ENCODE results near the gene ITGA8.
"Not testable (repeated sequence)": the region's sequence is repeated elsewhere in the genome, so short reads cannot be mapped to it uniquely, and the experiment has no call there.

The ITGA8 gene

GRCh38 chr10:15486404-15486803 is 233.3 kb downstream of the ITGA8 start:
- no peak for DNase-seq

DNA sequence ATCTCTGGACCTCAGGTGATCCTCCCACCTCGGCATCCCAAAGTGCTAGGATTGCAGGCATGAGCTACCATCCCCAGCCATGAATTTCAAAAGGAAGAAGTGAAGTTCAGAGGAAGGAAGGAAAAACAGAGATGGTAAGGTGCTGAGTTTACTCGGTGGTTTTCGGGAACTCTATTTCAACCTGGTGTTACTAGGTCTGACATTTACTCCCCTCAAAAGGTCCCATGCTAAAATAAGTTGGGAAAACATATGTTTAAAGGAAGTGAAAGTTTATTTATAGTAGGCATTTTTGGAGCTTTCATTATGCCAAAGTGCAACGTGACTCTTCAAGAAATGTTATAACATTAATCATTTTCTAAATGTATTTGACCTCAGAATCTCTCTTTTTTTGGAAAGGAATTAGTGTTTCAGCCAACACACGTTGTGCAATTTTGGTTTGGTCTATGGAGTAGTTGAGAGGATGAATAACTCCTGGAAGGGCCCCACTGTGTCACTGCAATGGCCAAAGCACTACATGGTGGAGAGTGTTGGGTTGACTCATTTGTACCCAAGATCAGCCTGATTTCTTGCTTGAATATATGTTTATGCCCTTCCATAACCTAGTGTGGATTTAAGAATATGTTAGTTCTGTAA is 233.9 kb downstream of the ITGA8 start:
- DNase-seq: no peak

DNA sequence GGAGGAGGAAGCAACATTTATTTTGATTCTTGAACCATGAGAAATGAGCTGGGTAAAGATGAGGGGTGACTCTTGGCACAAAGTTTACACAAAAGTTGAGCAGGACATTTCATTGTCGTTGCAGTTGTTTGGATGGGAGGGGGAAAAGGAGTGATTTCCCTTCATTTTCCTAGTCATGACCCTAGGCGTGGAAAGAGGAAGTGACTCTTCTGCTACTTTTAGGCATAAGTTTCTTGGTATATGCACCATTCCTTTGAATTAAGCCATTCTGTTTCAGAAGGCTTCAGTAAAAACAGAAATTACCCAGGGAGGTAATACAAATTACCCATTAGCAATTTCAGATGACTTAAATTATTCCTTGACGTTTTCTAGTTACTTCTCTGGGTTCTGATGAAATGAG is 234.7 kb downstream of the ITGA8 start:
- DNase-seq: no peak

GRCh38 chr10:15484128-15484527 is 235.6 kb downstream of the ITGA8 start:
- DNase-seq: no peak

DNA sequence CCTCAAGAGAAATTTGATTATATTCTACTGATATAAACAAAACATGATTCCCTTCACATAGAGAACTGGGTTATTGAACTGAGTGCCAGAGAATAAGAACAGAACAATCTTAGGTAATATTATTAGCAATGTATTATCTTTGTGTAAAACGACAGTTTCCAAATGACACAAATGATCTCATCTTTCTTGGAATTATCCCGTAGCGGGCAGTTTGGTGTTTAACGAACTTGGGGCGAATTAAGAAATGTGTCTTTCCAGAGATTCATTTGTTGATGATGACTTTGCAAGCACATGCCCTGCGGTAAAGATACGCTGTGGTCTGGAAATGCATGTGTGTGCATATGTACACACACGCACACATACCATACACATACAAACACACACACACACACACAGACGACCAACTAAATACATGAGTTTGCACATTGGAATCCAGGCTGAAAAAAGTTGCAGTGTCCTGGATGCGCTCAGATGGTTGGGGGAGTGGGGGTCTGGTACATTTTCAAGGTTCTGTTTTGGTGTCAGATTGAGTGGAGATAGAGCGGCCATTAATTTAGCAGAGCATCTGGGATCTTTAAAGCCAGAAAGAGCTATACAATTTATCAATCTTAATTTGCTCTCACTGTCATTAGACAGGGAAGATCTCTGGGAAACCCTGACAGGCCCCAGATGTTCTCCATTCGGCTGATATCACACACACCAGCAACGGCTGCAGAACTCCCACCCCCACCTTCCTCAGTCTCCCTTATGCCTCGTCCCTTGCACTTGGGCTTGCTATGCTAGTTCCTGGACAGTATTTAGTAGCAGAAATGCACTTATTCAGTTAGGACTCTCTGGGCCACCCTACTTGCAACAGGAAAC is 236.3 kb downstream of the ITGA8 start:
- no peak for DNase-seq

- no peak for DNase-seq
Measured at GRCh38 chr10:15482156-15482555, 237.6 kb downstream of the ITGA8 start.

DNA sequence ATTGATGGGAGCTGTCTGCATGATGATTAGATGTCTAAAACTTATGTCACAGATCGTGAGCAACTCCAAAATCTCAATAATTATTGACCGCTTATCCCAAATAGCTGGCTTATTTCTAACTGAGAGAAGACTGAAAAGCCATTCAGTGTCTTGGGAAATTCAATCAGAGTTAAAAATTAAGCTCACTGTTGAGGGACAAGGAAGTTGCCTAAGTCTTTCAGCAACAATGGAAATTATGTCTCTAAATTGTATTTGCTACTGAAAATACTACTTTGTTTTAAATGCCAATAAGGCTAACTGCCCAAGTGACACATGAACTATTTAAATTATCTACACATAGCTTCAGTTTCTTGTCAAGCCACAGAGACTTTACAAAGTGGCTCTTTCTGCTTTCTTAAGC is 240.8 kb downstream of the ITGA8 start:
- no peak for DNase-seq

GRCh38 chr10:15478429-15478828 is 241.3 kb downstream of the ITGA8 start:
- no peak for DNase-seq

- DNase-seq: no peak
Measured at GRCh38 chr10:15476337-15476736, 243.4 kb downstream of the ITGA8 start.

DNA sequence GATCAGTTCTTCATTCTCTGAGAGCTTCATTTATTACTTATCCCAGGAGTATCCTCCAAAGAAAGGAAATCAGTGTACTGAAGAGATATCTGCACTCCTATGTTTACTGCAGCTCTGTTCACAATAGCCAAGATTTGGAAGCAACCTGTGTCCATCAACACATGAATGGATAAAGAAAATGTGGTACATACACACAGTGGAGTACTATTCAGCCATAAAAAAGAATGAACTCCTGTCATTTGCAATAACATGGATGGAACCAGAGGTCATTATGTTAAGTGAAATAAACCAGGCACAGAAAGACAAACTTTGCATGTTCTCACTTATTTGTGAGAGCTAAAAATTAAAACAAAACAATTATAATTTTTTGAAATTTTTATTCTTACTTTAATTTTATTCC is 244.3 kb downstream of the ITGA8 start:
- not testable (repeated sequence) for DNase-seq

DNA sequence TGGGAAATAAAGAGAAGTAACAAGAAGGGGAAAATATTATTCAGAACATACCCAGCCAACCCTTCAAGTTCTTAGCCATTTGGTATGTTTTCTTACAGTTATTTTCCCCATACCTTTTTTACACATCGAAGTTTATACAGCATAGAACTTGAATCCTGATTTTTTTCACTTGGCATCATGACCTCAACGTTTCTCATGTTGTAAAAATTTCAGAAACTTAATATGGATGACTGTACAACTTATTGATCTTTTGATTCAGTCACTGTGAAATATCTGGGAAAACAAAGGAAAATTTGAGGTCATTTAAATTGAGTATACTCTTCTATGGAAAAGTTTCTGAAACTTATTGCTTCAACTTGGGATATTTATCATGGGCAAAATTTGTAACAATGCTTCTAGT is 245.1 kb downstream of the ITGA8 start:
- no peak for DNase-seq

GRCh38 chr10:15473396-15473767 is 246.3 kb downstream of the ITGA8 start:
- DNase-seq: no peak

DNA sequence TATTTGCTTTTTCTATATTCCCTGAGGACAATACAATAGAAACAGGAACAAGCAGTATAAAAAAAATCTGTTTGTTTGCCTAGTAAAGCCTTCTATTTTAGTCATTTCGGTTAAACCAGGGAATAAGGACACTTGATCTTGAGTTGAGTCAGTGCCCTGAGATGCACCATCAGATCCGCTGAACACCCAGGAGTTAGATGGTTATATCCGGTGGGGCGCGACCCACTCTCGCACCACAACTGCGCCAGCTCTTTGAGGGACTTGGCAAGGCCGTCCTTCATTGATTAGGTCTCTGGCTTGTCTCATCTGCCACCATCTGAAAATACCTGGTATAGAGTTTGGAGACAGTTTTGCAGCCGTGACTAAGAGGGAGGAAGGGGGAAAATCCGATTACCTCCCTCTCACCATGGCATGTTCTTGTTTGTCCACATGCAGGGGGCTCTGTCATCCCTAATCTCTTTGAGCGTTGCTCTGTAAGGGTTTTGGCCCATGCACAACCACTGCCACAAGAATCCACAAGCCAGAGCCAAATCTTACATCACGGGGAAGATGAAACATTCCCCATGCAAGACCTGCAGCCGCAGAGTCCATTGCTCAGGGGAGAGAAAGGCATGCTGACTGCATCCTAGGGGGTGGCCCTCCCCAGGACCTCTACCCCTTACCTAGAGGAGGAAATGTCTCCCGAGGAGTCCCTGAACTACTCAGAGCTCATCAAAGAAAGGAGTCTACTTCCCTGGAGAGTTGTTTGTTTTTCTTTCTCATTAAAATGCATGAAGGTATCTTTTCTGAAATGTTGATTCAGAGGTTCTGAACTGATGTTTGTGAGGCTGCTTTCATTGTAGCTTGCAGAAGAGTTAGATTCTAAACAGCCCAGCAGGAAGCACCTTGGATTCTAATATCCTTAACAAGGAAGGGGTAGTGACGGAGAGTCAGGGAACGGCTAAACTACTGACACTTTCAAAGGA is 247.0 kb downstream of the ITGA8 start:
- DNase-seq: no peak

GRCh38 chr10:15472008-15472407 is 247.7 kb downstream of the ITGA8 start:
- no peak for DNase-seq

DNA sequence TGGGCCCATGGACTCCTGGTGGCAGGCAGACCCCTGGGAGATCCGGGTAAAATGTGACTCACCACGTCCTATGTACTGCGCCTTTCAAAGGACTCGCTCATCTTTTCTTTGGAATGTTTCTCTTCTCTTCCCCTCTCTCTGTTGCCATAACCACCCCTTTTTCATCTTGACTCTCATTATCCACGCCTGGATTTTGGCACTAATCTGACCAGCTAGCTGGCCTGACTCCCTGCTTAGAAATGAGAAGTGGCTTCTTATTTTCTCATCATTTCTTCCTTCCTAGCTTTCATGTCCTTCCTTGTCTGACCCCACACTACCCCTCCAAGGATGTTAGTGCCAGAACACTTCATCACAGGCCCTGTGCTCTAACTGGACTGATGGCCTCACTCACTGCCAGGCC is 250.6 kb downstream of the ITGA8 start:
- DNase-seq: no peak

DNA sequence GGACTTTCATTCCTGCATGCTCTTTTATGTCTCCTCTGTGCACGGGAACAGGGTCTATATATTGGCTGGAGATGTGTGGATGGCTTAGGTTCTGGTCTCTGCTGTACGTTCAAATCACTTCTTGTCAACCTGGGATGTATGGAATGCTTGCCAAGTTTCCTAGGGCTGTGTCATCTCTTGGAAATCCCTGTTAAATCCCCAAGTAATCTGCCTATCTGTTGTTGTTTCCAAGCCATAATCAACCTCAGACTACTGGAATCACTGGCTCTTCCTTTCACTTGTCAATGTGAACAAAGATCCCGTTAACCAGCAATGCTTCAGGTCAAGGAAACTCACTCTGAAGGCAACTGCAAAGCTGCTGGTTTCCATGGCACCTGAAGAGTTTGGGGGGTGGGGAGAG is 255.3 kb downstream of the ITGA8 start:
- DNase-seq: no peak
